GM12873 (cell line): ENCODE data around the gene PEPD.

Source experiments
- CTCF ChIP-seq: IDR thresholded peaks from 2 replicates; pipeline ENCODE4 v1.5.1; 2012; ENCODE audit warnings: low read depth, mild to moderate bottlenecking, moderate library complexity, low read length, control low read depth; ENCODE audit not compliant: insufficient read depth; ENCODE audit errors: missing control alignments

PEPD gene

DNA sequence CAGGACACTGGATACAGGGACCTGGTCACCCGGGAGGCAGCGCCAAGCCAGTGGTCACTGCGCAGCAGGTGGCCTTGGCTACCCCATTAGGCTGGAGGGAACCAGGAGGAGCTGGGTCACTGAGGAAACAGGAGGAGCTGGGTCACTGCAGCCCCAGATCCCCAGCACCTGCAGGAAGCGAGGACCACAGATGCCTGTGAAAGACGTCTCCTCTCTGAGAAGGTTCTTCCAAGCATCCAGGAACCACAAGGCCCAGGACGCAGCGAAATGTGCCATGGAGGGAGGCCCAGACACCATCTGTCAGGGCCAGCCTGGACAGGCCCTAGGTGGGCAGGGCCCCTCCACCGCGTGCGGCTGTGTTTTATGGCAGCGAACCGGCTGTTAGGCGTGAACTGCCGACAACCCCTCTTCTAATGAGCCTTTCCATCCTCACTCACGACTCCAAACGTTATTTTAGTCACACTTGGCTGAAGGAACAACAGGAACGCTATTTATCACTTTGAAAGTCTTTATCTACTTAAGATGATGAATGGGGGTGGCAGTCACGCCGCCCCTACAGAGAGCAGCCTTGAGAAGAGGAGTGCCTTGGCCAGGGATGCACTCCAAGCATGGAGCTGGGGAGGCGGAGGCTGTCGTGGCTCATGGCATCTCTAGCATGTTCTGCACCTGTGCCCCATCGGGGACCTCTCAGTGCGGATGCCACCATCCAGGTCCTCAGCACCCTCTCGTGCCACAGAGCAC, 94.8 kb downstream of the PEPD start:
- TF ChIP-seq CTCF: no peak

DNA sequence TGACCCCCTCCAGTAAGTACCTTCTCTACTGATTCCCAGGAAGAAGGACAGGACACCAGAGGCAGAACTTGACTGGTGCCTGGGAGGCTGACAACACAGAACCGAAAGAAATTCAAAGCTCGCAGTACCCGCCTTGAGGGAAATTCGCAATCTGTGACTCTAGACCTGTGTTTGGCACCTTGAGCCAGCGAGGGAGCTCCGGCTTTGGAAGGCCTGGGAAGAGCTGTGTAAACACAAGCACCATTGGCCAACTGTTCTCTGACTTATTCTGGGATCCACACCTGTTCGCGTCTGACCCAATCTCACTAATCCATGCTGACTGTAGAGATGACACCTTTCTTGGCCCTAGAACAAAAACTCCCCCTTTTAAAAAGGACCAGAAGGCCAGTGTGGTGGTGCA, 97.4 kb downstream of the PEPD start:
- no peak for TF ChIP-seq CTCF

DNA sequence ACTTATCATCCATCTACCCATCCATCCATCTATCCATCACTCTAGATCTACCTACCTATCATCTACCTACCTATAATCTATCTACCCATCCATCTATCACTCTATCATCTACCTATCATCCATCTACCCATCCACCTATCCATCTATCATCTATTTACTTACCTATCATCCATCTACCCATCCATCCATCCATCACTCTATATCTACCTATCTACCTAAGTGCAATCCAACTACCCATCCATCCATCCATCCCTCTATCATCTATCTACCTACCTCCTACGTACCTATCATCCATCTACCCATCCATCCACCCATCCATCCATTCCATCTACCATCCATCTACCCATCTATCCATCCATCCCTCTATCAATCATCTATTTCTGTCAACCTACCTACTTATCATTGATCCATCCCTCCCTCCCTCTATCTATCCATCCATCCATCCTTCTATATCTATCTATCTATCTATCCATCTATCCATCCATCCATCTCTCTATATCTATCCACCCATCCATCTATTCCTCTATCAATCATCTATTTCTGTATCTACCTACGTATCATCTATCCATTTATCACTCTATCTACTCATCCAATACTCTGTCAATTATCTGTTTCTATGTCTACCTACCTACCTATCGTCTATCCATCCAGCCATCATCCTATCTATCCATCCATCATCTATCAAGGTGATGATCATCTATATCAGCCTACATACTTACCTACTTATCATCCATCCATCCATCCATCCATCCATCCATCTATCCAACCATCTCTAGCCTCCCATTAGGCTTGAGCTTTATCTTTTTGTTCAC, 99.0 kb downstream of the PEPD start:
- no peak for TF ChIP-seq CTCF

DNA sequence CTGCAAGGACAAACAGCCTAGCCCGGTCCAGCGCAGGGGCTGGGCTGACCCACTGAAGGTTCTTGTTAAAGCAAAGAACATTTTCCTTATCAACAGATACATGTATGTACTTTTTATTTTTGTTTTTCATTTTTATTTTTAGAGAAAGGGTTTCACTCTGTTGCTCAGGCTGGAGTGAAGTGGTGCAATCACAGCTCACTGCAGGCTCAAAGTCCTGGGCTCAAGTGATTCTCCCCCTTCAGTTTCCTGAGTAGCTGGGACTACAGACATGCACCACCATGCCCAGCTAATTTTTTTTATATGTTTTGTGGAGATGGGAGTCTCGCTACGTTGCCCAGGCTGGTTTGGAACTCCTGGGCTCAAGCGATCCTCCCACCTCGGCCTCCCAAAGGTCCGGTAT, 100.2 kb downstream of the PEPD start:
- no peak for TF ChIP-seq CTCF

GRCh38 chr19:33420821-33421220, 100.8 kb downstream of the PEPD start:
- TF ChIP-seq CTCF: no peak

DNA sequence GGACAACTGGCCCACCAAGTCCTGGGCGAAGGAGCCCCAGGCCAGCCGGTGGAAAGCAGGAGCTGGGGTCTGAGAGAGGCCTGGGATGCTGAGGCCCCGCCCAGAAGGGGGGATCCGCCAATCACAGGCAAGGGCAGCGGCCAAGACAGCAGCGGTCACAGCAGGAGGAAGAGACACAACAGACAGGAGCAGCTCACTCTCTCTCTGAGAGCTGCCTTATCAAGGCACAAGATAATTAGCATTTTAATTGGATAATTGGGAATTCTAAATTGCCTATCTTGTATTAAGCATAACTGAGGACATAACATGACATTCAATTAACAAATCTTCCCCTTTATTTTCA, 101.8 kb downstream of the PEPD start:
- no peak for TF ChIP-seq CTCF

DNA sequence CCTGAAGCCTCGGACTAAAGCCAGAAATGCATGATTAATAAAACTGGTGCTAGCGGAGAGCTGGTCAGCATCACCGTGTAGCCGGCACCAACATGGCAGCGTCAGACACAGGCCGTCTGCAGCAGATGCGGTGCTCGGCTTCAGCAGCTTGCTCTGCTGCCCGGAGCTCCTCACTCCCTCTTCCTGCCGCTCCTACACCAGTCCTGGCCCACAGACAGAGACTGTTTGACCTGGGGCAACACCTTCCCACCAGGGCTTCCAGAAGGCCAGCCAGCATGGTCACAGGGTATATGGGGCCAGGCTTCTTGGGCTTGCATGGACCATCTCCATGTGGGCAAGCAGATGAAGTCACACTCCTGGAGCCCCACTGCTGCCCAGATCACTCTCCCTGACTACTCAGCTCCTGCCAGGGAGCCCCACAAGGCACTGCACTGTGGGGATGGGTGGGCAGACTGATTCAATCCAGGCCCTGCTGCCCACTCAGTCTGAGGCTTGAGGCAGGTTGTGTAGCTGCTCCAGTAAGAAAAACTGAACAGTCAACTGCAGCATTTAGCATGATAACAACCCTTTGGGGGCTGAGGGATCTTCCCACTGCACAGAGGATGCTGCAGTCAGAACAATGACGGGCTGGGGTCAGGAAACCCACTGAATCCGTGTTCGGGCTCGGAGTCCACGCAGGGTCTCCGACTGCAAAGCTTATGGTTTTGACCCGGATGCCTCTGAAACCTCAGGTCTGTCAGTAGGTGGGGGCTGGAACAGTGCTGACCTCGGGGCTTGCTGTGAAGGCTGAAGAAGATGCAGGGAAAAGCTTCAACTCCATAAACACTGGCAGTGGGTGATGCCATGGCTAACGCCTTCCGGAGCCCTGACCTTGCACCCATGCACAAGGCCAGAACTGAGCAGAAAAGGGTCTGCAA, 102.5 kb downstream of the PEPD start:
- no peak for TF ChIP-seq CTCF
